Inflammatory macrophage treated with lipopolysaccharide for 1 hour (primary cell): ENCODE data around the gene CD4.

Experiments used
- DNase-seq, 2 donors: peaks; one replicate each; pipeline ENCODE4 v3.0.0-alpha.2; 2020 to 2022

Gene CD4

DNA sequence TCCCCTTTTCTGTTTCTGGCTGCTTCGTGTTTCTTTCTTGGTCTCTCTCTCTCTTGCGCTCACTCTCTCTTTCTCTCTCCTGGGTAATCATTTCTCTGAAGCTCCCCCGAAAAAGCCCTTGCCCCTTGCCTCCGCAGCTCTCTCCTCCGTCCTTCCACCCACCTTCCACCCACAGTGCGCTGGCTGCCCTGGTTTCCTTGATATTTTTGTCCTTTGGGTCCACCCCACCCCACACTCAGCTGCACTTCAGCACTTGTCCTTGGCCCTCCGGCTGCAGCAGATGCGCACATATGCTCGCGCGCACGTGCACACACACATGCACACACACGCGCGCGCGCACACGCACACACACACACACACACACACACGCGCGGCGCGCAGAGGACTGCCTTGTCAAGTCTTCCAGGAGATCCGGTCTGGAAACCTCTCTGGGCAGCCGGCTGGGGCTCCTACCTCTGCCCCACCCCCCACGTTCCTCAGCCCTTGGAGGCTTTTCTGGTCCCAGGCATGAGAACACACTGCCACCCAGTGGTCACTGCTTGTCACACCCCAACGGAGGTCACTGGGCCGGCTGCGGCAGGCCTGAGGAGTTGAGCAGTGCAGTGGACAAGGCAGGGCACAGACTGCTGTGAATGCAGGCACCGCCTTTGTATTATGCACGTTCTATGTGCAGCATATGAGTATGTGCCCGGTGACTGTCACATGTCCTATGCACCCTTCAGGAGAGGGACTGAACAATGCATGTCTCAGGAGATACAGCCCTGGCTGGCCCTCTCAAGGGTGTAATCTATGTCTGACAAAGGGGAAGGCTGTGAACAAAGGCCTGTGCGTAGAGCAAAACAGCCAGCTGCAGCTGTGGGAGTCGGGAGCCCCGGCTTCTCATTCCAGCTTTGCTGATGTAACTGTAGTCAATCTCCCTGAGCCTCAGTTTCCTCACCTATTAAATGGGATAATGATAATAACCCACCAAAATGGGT is 10.5 kb upstream of the CD4 start:
- DNase-seq: peak; percentile 76 to 94

DNA sequence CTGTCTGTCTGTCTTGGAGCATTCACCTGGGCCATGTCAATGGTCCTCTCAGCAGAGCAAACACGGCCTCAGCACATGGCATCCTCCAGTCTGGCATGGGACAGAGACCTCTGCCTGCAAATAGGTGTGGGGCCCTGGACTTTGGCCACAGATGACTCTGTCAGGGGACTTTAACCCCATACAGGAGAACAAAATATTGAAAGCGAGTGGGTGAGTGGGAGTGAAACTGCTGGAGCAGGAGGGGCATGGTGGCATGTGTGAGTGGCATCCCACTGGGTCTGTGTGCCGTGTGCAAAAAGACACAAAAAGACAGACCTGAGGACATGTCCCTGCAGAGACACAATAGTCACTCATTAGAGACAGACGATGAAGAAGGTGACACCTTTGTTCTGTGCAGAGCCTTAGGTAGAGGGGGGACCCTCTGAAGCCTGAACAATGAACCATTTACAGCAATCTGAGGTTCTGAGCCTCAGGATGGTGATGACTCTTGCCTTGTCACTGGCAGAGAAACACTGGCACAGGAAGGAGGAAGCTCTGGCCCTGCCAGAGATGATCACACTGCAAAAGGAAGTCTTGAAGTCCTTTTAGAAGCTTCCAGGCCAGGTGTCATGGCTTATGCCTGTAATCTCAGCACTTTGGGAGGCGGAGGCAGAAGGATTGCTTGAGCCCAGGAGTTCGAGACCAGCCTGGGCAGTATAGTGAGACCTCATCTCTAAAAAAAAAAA is 9.5 kb upstream of the CD4 start:
- DNase-seq: no peak

DNA sequence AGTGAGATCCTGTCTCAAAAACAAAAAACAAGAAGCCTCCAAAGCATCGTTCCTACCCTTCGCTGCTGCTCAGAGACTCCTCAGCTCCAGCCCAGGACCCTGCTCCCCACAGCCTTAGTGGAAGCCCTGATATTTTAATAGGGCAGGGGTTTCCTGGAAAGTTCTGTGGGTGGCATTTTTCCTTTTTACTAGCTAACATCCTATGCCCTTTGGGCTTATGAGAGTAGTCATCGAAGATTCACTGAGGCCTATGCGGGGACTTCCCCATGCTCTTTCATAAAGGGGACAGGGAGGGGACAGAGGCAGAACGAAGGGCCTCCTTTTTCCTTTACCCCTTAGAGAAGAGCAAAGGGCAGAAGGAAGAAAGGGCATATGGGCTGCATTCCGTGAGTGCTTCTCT is 8.8 kb upstream of the CD4 start:
- no peak for DNase-seq

DNA sequence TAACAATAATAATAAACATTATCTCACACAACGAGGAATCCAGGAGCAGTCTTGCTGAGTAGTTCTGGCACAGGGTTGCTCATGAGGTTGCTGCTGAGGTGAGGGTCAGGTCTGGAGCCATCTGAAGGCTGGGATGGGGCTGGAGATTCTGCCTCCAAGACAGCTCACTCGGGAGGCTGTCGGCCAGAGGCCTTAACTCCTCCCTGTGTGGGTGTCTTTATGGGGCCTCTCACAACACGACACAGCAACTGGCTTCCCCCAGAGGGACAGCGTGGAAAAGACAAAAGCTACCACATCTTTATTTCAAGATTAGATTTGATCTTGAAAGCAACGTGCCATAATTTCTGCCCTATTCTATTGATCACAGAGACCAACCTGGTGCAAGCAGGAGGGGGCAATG is 7.2 kb upstream of the CD4 start:
- no peak for DNase-seq

DNA sequence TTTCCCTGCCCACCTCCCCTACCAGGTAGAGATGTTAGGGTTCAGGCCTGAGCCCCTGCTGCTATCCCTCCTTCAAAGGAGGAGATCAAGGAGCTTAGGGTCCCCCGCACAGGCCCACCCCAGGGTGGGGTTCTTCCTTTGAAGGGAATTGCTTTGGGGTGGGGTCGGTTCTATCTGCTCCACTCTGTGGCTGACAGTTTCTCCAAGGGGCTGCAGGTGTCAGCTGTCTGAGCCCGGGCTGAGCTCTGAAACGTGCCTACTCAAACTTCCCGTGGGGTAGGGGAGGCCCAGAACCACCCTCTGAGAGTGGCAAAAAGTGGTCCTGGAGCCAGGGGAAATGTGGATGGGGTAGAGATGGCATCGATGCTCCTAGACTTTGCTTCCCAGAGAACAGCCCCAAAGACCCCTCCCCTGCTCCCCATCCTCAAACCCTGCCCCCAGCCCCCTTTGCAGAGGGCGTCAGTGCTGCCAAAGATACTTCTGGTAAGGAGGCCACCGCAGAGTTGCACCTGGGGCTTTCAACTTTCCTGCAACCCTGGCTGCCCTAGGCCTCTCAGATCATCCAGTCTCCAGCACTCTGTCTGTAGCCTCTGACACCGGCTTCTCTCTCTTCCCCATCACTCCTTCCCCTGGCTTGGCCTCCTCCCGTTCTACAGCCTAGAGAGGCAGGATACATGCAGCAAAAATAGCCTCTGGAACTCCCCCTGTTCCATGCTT is 6.3 kb upstream of the CD4 start:
- DNase-seq: no peak

DNA sequence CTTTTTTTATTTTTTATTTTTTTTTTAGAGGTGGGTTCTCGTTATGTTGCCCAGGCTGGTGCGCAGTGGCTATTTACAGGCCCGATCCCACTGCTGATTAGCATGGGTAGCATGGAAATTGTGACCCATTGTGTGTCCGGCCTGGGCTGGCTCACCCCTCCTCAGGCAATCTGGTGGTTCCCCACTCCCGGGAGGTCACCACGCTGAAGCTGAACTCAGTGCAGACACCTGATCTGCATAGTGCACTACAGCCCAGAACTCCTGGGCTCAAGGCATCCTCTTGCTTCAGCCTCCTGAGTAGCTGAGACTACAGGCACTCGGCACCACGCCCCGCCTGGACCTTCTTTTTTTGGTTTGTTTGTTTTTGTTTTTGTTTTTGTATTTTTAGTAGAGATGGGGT is 5.5 kb upstream of the CD4 start:
- no peak for DNase-seq

DNA sequence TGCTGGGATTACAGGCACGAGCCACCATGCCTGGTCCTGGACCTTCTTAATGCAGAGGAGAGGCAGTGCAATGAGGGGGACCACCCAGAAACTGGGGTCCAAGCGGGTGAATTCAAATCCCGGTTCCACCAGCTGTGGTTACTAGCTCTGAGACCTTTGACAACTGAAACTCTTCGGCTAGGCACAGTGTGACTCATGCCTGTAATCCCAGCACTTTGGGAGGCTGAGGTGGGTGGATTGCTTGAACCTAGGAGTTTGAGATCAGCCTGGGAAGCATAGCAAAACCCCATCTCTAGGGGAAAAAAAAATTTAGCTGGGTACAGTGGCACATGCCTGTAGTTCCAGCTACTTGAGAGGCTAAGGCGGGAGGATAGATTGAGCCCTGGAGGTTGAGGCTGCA is 5.0 kb upstream of the CD4 start:
- DNase-seq: peak in 1 of 2 donors; percentile 56

DNA sequence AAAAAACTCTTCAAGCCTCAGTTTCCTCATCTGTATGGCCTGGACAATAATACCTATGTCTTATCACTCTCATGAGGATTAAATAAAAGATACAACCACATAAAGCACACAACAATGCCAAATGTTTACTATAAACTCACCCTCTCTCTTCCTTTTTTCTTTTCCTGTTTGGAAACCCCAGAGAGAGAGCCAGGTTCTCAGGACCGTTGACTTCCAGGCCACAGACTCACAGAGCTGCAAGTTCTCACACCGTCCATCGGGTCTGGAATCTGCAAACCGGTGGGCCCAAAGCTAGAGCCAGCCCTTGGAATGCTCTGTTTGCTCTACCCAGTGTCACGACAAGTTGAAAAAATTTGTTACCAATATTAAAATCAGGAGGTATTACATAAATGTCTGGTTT is 4.6 kb upstream of the CD4 start:
- peak; percentile 34 to 47 for DNase-seq

DNA sequence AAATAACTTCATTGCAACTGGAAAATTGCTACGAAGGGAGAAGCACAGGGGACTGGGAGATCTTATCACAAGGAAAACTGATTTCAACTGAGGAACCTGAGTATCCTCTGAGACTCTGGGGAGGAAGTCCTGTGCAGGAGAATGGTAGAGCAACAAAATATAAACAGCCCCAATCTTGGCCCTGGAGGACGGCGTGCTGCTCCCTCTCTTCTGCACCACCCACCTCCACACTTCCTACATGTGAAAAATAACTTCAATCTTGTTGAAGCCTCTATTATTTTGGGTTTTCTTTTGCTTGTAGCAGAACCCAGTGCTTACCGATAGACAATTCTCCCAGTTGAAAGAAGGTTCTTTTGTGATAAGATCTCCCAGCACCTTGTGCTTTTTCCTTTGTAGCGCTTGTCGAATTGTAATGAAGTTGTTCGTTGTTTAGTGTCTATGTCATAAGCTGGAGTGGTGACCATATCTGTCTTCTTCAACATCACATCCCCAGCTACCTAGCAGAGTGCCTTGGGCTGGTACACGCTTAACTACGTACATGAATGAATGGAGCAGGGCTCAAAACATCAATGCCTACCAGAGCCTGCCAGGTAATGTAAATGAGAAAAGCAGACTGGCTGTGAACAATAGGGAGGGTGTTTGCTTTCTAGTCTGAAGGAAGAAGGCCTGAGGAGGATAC is 2.8 kb upstream of the CD4 start:
- DNase-seq: no peak

DNA sequence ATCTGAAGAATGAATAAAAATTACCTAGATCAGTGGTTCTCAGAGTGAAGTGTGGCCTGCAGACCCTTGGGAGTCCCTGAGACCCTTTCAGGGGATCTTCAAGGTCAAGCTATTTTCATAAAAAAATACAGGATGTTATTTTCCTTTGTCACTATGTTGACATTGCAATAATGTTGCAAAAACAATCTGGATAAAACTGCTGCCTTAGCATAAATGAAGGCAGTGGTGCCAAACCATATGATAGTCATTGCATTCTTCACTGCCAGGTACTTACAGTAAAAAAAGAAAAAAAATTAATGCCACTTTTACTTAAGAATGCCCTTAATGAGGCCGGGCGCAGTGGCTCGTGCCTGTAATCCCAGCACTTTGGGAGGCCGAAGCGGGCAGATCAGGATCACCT is 2.0 kb upstream of the CD4 start:
- DNase-seq: no peak

DNA sequence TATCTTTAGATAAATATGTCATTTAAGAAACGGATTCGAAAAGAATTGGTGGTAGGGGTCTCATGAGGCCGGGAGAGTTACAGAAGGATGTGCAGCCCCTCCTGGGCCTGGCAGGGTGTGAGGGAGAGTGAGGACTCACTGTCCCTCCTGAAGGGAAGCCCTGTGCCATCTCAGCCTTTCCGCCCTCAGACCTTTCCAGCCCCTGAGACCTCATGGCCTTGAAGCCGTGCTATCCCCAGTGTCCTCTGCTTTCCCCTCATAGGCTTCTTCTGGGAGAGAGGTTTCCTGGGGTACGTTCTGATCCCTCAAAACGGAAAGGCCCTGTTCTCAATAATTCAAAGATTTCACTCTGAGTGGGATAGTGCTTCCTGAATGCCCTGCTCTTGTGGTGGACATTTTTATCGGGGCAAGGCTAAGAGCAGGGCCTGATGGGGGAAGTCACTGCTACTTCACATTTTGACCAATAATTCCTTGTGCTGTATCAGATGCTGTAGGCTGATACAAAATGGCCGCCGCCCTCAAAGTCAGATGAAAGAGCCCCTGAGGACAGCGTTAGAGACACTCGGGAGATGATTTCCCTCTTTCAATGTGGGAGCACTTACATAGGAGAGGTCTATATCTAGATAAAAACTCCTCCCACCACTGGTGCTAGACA is 1.3 kb downstream of the CD4 start:
- DNase-seq: peak in 1 of 2 donors; percentile 40

DNA sequence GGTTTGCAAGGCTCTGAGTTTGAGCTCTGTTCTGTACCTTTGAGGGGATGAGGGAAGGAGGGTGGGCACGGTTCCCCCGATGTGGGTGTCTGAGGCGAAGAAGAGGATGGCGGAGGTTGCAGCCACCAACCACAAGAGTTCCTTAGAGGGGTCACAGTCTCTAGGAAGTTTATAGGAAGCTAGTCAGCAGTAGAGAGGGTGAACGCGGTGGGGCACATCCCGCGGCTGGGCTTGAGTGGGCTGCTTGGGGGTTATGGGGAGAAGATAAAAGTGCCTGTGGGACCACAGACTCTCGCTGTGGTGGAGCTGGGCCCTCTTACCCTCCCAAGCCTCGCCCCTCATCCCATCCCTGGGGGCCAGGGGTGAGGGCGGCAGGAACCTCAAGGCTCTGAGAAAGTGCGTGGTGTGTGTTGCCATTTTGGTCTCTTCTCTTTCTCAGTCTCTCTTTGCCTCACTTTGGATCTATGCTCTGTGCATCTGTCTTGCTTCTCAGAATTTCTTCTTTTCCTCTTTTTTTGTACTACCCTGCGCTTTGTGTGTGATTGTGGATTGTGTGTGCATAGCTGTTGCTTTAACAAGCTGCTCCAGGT is 2.7 kb downstream of the CD4 start:
- DNase-seq: no peak

DNA sequence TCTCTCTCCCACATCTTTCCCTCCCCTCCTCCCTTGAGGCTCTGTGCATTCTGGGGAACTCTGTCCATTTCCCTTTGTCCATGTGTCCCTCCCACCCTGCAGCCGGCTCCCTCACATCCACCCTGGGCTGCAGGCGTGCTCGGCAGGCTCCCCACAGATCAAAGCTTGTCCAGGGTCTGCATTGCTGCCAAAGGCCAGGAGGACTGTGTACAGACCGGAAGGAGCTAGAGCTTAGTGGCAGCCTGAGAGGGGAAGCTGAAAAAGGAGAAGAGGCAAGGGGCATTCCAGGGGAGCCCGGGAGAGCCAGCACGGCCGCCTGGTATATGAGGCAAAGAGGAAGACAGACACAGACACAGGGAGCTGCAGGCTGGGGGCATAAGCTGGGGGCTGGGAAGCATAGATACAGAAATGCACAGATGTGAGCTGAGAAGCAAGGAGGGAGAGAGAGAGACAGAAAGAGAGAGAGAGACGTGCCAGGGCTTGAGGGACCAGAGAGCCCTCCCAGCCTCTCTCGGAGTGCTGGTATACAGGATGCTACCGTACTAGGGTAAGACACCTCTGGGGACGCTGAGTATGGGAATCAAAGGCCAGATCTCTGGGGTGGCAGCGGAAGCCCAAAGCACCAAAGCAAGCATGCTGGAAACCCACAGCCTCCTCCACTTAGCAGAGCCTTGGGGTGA is 3.3 kb downstream of the CD4 start:
- DNase-seq: peak; percentile 82 to 84

DNA sequence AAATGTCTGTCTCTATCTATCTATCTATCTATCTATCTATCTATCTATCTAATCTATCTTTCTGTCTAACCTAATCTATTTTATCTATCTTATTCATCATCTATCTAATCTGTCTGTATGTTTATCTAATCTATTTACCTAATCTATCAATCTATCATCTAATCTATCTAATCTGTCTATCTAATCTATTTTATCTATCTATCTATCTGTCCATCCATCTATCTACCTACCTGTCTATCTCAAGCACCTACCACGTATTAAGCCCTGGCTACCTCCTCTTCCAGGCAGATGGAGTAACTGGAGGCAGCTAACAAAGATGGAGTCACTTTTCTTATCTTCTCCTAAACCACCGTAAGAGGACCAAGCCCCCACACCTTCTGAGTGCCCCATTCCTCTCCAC is 5.8 kb downstream of the CD4 start:
- DNase-seq: no peak

DNA sequence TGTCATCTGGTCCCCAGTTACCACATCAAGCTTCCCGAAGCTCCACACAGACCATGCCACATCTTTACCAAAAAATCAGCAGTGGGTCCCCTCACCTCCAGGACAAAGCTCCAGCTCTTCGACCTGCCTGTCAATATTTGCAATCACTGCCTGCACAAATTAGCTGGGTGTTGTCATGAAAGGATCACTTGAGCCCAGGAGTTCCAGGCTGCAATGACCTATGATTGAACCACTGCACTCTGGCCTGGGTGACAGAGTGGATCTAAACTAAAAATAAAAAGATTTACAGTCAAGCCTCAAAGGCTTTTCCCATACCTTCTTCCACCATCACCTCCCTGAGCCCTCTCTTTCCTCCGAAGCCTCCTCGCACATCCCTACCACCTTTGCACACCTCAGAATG is 7.2 kb downstream of the CD4 start:
- no peak for DNase-seq

DNA sequence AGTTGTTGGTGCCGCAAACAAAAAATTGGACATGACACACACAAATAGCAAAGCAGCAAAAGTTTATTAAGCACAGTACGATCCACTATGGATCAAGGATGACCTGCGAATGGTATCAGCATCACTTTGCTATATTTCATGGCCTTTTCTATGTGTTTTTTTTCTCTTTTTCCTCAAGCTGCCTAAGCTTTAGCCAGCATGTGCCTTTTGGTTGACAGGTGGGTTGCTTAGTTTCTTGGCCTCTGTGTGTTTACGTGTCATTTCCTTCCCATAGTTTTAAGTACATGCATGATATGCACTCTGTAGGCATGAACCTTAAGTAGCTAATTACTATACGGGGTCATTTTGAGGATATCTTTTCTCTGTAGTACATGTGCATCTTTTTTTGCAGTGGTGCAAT is 9.8 kb downstream of the CD4 start:
- DNase-seq: no peak

DNA sequence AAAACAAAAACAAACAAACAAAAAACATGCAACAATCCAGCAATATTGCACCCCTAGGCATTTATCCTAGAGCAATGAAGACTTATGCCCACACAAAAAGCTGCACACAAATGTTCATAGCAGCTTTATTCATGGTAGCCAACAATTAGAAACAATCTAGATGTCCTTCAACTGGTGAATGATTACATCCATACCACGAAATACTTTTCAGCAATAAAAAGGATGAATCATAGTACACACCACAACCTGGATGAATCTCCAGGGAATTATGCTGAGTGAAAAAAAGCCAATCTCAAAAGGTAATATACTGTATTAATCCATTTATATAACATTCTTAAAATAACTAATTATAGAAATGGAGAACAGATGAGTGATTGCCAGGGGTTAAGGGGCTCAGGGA is 17.8 kb downstream of the CD4 start:
- DNase-seq: no peak

DNA sequence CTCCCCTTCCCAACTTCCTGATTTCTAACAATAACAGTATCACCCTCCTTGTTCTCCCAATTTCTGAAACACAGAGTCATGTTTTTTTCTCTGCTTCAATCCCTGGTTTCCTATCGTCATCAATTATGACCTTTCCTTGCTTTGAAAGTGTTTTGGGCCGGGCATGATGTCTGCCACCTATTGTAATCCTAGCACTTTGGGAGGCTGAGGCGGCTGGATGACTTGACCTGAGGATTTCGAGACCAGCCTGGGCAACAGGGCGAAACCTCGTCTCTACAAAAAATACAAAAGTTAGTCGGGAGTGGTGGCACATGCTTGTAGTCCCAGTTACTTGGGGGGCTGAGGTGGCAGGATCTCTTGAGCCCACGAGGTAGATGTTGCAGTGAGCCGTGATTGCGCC is 19.7 kb downstream of the CD4 start:
- no peak for DNase-seq

DNA sequence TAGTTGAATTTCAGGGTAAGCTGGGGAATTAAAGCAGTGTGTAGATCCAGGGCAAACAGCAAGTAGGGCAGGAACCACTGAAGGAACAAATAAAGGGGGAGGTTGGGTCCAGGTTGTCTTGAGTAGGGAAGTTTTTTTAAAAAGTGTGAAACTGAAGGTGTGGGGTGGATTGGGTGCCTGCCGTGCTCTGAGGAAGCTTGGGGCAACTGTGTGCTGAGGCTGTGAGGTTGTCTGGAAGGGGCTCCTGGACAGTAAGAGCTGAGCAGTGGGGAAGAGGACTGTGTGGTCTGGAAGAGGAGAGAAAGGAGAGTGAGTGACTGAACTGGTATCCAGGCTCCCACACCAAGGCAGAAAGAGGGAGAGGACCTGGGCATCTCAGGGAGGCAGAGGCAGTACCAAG is 21.4 kb downstream of the CD4 start:
- no peak for DNase-seq

DNA sequence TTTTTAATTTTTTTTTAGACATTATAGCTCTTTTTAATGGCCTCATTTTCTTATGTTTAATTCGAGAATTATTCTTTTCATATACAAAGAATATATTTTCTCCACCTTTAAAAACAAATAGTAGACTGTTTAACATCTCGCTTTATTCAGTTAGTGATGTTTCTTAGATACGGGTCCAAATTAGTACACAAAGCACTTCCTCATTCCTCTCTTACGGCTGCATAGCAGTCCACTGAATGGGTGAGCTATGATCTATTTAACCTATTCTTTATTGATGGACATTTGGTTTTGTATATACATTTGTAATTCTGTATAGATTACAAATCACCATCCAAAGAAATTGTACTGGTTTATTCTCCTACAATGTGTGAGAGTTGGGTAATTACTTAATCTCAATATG is 24.0 kb downstream of the CD4 start:
- no peak for DNase-seq

DNA sequence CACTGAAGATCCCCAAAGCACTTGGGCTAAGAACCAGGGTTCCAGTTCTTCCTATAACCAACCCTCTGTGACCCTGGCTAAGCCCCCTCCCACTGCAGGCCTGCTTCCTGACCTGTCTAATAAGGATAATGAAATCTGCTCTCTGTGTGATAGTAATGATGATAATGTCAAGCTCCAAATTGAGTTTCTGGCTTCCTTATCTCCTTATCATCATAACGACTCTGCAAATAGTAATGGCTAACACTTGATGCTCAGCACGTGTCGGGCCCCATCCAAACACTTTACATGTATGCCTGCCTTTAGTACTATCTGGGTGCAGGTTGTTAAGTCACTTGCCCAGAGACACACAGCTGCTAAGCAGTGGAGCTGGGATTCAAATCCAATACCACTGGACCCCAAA is 27.3 kb downstream of the CD4 start:
- no peak for DNase-seq

DNA sequence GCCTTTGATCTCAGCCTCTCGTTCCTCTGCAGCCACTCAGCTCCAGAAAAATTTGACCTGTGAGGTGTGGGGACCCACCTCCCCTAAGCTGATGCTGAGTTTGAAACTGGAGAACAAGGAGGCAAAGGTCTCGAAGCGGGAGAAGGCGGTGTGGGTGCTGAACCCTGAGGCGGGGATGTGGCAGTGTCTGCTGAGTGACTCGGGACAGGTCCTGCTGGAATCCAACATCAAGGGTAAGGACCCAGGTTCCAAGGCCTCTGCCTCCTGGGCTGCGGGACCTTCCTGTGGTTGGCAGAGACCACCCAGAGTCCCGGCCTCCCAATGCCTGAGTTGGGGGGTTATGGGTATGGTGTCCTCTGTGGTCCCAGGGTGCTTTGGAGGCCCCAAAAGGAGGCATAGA is 27.8 kb downstream of the CD4 start:
- DNase-seq: no peak
